GM21367 (cell line): ENCODE results near the gene NBR1.
A peak's percentile ranks its signal among the peaks of the same experiment; 100 is the strongest.
"Not testable (repeated sequence)": the region's sequence is repeated elsewhere in the genome, so short reads cannot be mapped to it uniquely, and the experiment has no call there.

ENCODE experiments used
- ATAC-seq: cut with Tn5 transposase; IDR thresholded peaks from one replicate; pipeline ENCODE4 v1.9.1; 2021; ENCODE audit not compliant: unreplicated experiment

The NBR1 gene

DNA sequence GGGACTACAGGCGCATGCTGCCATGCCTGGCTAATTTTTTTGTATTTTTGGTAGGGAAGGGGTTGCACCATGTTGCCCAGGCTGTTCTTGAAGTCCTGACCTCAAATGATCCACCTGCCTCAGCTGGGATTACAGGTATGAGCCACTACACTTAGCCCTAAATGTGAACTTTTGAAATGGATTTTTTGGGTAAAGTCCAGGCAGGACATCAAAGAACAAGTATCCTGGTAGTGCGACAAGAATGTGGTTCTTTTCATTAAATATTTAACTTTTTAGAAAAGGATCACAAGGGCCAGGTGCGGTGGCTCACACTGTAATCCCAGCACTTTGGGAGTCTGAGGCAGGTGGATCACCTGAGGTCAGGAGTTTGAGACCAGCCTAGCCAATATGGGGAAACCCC is 15.3 kb upstream of the NBR1 start:
- no peak for ATAC-seq

- ATAC-seq: not testable (repeated sequence)
These were observed 11.8 kb upstream of the NBR1 start for GRCh38 chr17:43159232-43159631.

GRCh38 chr17:43159957-43160356 is 11.1 kb upstream of the NBR1 start:
- ATAC-seq: not testable (repeated sequence)

DNA sequence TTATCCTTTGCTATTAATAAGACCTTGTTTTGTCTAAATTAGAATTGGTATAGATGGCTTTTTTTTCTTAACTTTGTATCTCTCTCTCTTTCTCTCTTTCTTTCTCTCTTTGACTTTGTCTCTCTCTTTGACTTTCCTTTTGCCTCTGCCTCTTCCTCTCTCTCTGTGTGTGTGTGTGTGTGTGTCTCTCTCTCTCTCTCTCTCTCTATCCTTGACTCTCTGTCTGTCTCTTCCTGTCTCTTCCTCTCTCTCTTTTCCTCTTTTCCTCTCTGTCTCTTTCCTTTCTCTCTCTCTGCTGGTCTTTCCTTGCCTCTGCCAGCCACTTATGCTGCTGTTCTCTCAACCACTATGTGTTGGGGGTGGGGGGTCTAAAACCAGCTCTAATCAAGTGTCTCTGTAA is 5.0 kb upstream of the NBR1 start:
- not testable (repeated sequence) for ATAC-seq

GRCh38 chr17:43169561-43170139 is 1.4 kb upstream of the NBR1 start:
- peak; percentile 8 for ATAC-seq

GRCh38 chr17:43170140-43170765 is 761 bp upstream of the NBR1 start:
- peak; percentile 52 for ATAC-seq

DNA sequence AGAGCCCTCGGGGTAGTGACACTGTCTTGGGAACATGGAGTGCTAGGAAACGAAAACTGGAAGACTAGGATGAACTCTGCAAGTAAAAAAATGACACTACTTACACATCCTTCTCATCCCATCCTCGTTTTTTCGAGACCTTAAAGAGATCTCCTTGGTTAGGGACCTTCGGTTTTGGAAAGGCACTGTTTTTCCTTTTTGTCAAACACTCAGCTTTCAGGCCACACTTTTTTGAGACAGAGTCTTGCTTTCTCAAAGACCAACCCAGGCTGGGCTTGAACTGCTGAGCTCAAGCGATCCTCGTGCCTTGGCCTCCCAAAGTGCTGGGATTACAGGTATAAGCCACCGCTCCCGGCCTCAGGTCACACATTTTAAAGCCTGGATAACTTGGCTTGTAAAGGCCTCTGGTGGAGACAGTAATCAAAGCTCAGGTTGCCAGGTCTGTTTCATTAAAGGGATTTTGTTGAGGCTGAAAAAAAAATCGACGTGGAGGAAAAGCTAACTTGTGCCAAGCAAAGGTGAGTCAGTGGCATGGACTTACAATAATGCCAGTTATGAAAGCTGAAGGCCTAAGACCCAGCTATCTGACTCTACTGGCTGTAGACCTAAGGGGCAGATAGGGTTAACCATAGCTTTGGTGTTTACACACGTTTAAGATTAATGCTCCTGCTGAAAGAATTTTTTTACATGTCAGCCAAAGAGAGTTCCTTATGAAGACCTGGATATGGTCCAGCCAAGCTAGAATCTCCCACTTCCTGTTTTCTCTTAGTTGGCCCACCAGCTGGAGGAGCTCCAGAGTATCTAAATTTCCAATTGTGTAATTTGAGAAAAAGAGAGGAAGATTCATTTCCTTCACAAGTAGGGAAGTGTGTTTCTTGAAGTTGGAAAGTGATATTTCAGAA is 823 bp downstream of the NBR1 start:
- no peak for ATAC-seq

DNA sequence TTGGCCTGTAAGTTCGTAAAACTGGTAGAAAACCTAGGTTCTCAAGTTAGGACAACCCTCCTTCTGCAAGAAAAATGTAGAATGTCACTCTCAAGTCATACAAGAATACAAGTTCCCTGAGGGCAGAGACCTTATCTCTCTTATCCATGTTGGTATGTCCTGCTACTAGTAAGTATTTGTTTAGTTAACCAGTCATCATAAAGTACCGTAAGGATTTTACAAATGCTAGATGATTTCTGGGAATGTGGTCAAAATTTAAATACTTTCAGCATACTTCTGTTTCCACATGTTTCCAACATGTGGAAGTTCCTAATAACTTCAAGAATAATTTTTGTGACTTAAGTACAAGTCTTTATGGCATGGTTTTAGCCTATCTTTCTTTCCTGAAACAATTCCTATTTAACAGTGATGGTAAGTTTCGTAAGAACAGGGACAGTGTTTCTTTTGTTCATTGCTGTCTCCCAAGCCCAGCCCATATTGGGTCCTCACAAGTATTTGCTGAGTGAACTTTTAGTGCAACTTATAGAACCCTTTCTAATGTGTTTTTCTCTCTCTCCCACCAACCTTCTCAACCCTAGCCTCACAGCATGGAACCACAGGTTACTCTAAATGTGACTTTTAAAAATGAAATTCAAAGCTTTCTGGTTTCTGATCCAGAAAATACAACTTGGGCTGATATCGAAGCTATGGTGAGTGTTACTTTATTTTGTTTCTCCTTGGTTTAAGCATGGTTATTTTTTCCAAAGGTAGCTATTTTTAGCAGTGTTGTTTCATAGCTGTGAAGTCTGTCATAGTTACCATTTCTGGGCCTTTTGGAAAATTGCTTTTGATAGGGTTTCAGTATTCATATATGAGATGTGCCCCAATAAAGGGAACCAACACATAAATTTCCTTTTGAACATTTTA is 4.5 kb downstream of the NBR1 start:
- no peak for ATAC-seq

DNA sequence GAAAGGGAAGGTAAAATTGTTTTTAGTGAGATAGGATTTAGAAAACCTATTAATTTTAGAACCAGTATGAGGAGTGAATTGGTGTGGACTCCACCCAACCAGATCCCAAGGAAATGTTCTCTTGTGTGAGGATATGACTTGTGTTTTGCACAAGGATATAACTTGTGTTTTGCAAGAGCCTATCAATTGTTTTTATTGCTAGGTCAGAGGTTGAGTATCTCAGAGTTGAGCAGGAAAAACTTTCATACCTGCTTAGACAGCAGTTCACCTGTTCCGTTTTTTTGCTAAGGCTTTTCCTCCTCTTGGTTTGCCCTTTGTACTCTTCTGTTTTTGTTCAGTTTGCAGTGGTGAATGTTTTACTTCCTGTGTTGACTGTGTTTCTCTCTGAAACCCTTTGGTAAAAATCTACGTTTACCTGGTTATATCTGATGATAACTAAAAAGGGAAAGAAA is 5.1 kb downstream of the NBR1 start:
- ATAC-seq: no peak

GRCh38 chr17:43183921-43184320 is 12.9 kb downstream of the NBR1 start:
- ATAC-seq: no peak

- ATAC-seq: not testable (repeated sequence)
These were observed 15.6 kb downstream of the NBR1 start for GRCh38 chr17:43186656-43187055.

- no peak for ATAC-seq
These were observed 22.2 kb downstream of the NBR1 start for GRCh38 chr17:43193251-43193650.

DNA sequence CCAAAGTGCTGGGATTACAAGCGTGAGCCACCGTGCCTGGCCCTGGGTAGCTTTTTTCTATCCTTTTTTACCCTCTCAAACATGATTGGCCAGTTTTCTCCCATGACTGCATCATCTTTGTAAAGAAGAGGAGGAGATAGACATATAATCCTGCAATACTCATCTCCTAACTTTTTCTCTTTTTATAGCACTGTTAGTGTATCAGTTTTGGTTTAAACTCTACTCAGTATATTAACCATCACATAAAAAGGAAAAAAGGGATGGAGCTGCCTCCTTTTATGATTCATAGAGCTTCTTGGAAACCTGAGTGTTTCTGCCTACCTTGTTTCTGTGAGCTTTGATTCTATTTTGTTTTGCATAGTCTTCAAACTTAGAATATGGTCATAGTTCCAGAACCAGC is 28.6 kb downstream of the NBR1 start:
- no peak for ATAC-seq

DNA sequence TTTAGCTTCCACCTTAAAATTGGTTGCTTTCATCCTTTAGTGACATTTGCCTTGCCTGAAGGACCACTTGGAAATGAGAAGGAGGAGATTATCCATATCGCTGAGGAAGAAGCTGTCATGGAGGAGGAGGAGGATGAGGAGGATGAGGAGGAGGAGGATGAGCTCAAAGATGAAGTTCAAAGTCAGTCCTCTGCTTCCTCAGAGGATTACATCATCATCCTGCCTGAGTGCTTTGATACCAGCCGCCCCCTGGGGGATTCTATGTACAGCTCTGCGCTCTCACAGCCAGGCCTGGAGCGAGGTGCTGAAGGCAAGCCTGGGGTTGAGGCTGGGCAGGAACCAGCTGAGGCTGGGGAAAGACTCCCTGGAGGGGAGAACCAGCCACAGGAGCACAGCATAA is 29.1 kb downstream of the NBR1 start:
- no peak for ATAC-seq

GRCh38 chr17:43203013-43203412 is 32.0 kb downstream of the NBR1 start:
- not testable (repeated sequence) for ATAC-seq

GRCh38 chr17:43210576-43210975 is 39.6 kb downstream of the NBR1 start:
- ATAC-seq: no peak

DNA sequence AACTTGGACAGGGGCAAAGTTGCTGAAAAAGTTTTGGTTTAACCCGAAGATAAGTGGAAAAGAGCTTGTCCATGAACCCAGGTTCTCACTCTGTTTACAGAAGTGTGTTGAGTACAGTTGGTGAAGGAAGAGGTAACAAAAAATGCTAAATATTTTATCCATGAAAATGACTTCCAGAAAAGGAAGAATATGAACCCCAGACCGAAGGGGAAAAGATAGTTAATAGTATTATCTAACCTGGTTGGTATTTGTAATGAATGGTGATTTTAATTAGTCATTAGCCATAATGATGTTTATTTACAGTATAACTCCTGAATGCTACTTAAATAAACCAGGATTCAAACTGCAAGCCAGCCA is 40.1 kb downstream of the NBR1 start:
- ATAC-seq: no peak

DNA sequence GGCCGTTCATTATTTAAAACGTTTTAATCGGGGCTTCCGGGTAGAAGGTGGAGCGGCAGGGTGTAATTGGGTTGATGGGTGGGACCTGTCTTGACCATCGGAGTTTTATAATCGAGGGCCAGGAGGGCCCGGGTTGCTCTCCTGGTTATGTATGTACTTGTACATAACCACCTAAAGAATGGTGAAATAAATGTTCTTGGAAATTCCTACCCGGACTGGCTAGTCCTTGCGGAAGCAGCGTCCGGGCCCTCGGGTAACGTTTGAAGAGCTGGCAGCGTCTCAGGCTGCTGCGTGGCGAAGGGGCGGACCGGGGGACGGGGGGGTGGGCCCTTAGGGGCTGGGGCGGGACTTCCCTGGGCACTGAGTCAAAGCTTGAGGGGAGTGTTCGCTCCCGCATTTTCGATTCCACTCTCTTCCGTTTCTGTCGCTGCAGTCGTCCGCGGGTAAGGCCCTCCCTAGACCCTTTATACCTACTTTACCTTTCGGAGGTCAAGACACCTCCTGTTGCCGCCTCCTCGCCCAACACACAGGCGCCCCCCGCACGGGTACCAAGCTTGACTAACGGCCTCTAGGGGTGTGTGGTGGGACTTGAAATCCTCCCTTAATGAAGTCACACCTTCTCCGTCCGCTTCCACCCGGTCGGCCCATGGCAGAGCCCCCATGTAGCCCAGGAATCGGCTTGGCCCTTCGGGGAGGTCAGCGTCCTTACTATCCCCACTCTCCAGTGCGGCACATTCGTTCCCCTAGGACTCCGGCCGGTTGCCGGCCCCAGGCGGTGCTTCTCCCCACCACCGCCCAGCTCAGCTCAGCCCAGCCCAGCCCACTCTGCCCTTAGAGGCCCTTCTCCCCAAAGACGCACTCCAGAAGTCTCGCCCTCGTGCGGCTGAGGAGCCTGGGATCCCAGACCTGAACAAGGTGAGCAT is 40.7 kb downstream of the NBR1 start, which contains the start of gene TMEM106A:
Gene TMEM106A (plus strand): TSS at position 396 of the 923 bp plus-strand sequence. CDS start 1,167 bp downstream, outside the sequence.
- ATAC-seq: peak; percentile 52

DNA sequence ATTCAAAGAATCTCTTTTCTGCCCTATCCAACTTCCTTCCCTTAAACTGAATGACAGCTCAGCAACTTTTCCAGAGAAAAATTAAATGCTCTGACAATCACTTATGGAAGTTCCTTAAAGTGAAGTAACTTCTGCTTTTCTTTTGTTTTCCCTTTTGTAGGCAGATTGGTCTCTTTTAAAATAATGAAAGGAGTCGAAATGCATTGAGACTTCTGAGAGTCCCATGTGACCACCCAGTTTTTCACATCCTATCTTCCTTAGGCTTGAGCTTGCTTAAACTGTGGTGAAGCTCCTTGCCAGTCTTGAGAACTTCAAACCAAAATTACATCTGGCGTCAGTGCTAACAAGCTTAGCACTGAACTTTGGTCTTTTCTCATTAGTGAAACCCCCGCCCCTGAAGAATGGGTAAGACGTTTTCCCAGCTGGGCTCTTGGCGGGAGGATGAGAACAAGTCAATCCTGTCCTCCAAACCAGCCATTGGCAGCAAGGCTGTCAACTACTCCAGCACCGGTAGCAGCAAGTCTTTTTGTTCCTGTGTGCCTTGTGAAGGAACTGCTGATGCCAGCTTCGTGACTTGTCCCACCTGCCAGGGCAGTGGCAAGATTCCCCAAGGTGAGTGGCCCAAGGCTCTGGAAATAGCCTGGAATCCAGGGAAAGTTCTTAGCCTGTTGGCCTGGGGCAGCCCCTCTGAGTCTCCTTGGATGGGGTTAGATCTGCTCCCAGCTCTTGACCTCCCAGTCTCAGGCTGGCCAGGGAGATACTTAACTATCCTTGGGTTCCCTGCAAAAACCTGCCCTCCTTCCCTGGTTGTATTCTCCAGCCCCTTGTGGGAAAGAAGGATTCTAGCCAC is 41.9 kb downstream of the NBR1 start:
- ATAC-seq: no peak
